MM.1S (cell line): Measurements from ENCODE around the gene UPP2.

Source experiments
- DNase-seq: peaks from one replicate; pipeline ENCODE4 v3.0.0-alpha.2; 2015
- H2AFZ ChIP-seq: fragments of 300-600 bp; sonication (generic); 2 replicates; pipeline ENCODE4 v1.6.0; 2016; ENCODE audit warnings: antibody characterized with exemption, low read length
- H3F3A ChIP-seq: fragments of 300-600 bp; sonication (generic); 2 replicates; pipeline ENCODE4 v1.6.1; 2016; ENCODE audit warnings: mild to moderate bottlenecking, antibody characterized with exemption, low read length, moderate library complexity, mixed read lengths; ENCODE audit not compliant: insufficient read depth
- H3K27ac ChIP-seq: fragments of 300-600 bp; sonication (generic); 2 replicates; pipeline ENCODE4 v1.5.1; 2016; ENCODE audit warnings: mild to moderate bottlenecking, low read length
- H3K27me3 ChIP-seq: fragments of 300-600 bp; sonication (generic); replicated peaks from 2 replicates; pipeline ENCODE4 v1.6.0; 2016; ENCODE audit warnings: low read length; ENCODE audit not compliant: insufficient read depth
- H3K36me3 ChIP-seq: fragments of 300-600 bp; sonication (generic); replicated peaks from 2 replicates; pipeline ENCODE4 v1.6.1; 2016; ENCODE audit warnings: mild to moderate bottlenecking, low read length, mixed read lengths; ENCODE audit not compliant: insufficient read depth
- H3K4me1 ChIP-seq: fragments of 300-600 bp; sonication (generic); 2 replicates; pipeline ENCODE4 v1.6.1; 2016; ENCODE audit warnings: low read length, mixed read lengths
- H3K4me2 ChIP-seq: fragments of 300-600 bp; sonication (generic); 2 replicates; pipeline ENCODE4 v1.6.0; 2016; ENCODE audit warnings: low read depth, low read length
- H3K4me3 ChIP-seq: fragments of 300-600 bp; sonication (generic); 2 replicates; pipeline ENCODE4 v1.5.1; 2016; ENCODE audit warnings: low read length, mixed read lengths
- H3K79me2 ChIP-seq: fragments of 300-600 bp; sonication (generic); 2 replicates; pipeline ENCODE4 v1.6.1; 2016; ENCODE audit warnings: mixed run types, low read length, mixed read lengths
- H3K9ac ChIP-seq: fragments of 300-600 bp; sonication (generic); 2 replicates; pipeline ENCODE4 v1.6.1; 2016; ENCODE audit warnings: low read length, mixed read lengths
- H3K9me2 ChIP-seq: fragments of 300-600 bp; sonication (generic); replicated peaks from 2 replicates; pipeline ENCODE4 v1.6.1; 2016; ENCODE audit warnings: mild to moderate bottlenecking, low read length, mixed read lengths; ENCODE audit not compliant: insufficient read depth
- H3K9me3 ChIP-seq: fragments of 300-600 bp; sonication (generic); replicated peaks from 2 replicates; pipeline ENCODE4 v1.6.1; 2016; ENCODE audit warnings: mild to moderate bottlenecking, low read length, mixed read lengths; ENCODE audit not compliant: insufficient read depth
- H4K20me1 ChIP-seq: fragments of 300-600 bp; sonication (generic); 2 replicates; pipeline ENCODE4 v1.6.1; 2016; ENCODE audit warnings: mild to moderate bottlenecking, low read length, moderate library complexity, mixed read lengths; ENCODE audit not compliant: insufficient read depth
- CTCF ChIP-seq: fragments of 300-600 bp; sonication (generic); IDR thresholded peaks from 2 replicates; pipeline ENCODE4 v1.5.1; 2016; ENCODE audit warnings: antibody characterized with exemption, low read length, mixed read lengths
- EZH2 ChIP-seq: fragments of 300-600 bp; sonication (generic); optimal IDR thresholded peaks from 2 replicates; pipeline ENCODE3; 2017; ENCODE audit warnings: low read depth, mild to moderate bottlenecking, antibody characterized with exemption, low read length, mixed read lengths
- EZH2phosphoT487 ChIP-seq: fragments of 300-600 bp; sonication (generic); IDR thresholded peaks from 2 replicates; pipeline ENCODE4 v1.6.1; 2018; ENCODE audit warnings: antibody characterized with exemption, low read length

The UPP2 gene

DNA sequence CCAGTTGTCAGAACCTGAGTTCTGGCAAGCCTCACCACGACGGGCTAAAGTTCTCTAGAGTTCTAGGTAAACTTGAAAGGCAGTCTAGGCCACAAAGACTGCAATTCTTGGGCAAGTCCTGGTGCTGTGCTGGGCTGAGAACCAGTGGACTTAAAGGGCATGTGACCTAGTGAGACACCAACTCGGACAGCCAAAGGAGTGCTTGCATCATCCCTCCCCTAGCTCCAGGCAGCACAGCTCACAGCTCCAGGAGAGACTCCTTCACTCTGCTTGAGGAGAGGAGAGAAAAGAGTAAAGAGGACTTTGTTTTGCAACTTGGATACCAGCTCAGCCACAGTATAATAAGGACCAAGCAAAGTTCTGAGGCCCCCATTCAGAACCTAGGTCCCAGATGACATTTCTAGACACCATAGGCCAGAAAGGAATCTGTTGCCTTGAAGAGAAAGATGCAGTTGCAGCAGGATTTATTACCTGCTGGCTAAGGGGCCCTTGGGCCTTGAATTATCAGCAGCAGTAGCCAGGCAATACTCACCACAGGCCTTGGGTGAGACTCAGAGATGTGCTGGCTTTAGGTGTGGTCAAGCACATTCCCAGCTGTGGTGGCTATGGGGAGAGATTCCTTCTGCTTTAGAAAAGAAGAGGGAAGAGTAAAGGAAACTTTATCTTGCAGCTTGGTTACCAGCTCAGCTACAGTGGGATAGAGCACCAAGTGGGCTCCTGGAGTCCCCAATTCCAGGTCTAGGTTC lies 51.8 kb downstream of the UPP2 start:
- DNase-seq, result no peak
- no peak overlapping the region for H3K4me2 ChIP-seq
- H3K36me3 ChIP-seq, result no peaks in the 10 kb centered on the region
- no peaks in the 10 kb centered on the region for H3K9me3 ChIP-seq
- no peaks in the 10 kb centered on the region for H3K79me2 ChIP-seq
- H3K9ac ChIP-seq, result no peak overlapping the region
- no peaks in the 10 kb centered on the region for H3K9me2 ChIP-seq
- TF ChIP-seq EZH2, result no peak
- TF ChIP-seq EZH2phosphoT487, result no peak
- TF ChIP-seq CTCF, result no peak
- no peaks in the 10 kb centered on the region for H3F3A ChIP-seq
- no peaks in the 10 kb centered on the region for H4K20me1 ChIP-seq
- no peak overlapping the region for H3K4me3 ChIP-seq
- no peak overlapping the region for H2AFZ ChIP-seq
- H3K4me1 ChIP-seq, result no peaks in the 10 kb centered on the region
- H3K27me3 ChIP-seq, result no peaks in the 10 kb centered on the region
- no peak overlapping the region for H3K27ac ChIP-seq

- H3K36me3 ChIP-seq, result no peaks in the 10 kb centered on the region
- H2AFZ ChIP-seq, result no peak overlapping the region
- no peak overlapping the region for H3K9ac ChIP-seq
- no peak overlapping the region for H3K27ac ChIP-seq
- H3K9me3 ChIP-seq, result no peaks in the 10 kb centered on the region
- H4K20me1 ChIP-seq, result no peaks in the 10 kb centered on the region
- DNase-seq, result no peak
- no peaks in the 10 kb centered on the region for H3K4me1 ChIP-seq
- no peaks in the 10 kb centered on the region for H3K9me2 ChIP-seq
- no peaks in the 10 kb centered on the region for H3K27me3 ChIP-seq
- H3K79me2 ChIP-seq, result no peaks in the 10 kb centered on the region
- H3K4me3 ChIP-seq, result no peak overlapping the region
- H3K4me2 ChIP-seq, result no peak overlapping the region
- TF ChIP-seq EZH2, result no peak
- no peak for TF ChIP-seq CTCF
- H3F3A ChIP-seq, result no peaks in the 10 kb centered on the region
Observed at GRCh38 chr2:158154596-158154995, 52.9 kb downstream of the UPP2 start.

DNA sequence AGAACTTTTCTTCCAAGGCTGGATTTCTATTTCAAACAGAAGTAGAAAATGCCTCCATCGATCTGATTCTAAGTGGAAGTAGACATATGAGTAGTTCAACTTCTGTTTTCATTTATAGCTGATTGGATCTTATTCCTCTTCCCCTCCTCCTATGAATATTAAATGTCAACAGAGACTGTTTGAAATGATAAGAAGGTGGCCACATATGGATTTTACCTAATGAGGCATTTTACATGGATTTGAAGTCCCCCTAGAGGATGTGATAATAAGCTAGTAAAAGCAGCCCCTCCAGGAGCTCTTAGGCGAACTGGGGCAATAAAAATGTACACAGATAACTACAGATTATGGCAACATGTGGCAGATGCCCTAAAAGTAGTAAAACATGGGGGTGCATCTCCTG lies 71.0 kb downstream of the UPP2 start:
- no peak overlapping the region for H3K4me3 ChIP-seq
- H3K36me3 ChIP-seq, result no peaks in the 10 kb centered on the region
- H3K9me2 ChIP-seq, result no peaks in the 10 kb centered on the region
- no peak for DNase-seq
- H3K27me3 ChIP-seq, result no peaks in the 10 kb centered on the region
- no peaks in the 10 kb centered on the region for H3F3A ChIP-seq
- H3K27ac ChIP-seq, result no peak overlapping the region
- no peaks in the 10 kb centered on the region for H3K9me3 ChIP-seq
- no peaks in the 10 kb centered on the region for H4K20me1 ChIP-seq
- no peaks in the 10 kb centered on the region for H3K4me1 ChIP-seq
- no peaks in the 10 kb centered on the region for H3K79me2 ChIP-seq
- H3K9ac ChIP-seq, result no peak overlapping the region
- H2AFZ ChIP-seq, result no peak overlapping the region
- TF ChIP-seq EZH2 (no peak), CTCF (no peak), EZH2phosphoT487 (no peak)
- no peak overlapping the region for H3K4me2 ChIP-seq
